HG03342 (cell line): ENCODE data around the gene ALDH9A1.

ENCODE experiments used
- ATAC-seq: cut with Tn5 transposase; IDR thresholded peaks from one replicate; pipeline ENCODE4 v1.9.1; 2021; ENCODE audit warnings: mild to moderate bottlenecking, moderate library complexity; ENCODE audit not compliant: unreplicated experiment

ALDH9A1 gene

DNA sequence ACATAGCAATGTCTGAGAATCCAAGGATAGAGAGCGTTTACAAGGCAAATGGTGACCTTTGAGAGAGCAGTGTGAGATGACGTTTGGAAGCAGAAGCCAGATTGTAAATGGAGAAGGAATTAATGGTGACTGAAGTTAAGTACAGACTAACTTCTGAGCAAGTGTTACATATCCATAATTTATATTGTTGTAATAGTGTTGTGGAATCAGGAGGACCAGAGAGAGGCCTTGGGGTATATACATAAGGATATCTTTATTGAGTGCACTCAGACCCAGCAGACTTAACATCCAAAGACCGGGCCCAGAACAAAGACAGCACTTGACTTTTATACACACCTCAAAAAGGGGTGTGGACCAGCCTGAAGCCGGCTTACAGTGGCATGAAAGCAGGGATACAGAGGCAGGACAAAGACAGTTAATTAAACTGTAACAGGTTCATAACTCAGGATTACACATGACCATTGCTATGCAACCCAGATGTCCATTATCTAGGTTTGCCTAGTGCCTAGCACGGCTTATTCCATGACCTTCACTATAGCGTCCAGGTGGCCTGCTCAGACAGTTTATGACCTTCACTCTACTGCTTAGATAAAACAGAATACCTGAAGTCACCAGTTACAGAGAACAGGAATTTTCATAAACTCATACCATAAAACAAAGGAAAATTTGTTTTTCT, 70.1 kb downstream of the ALDH9A1 start:
- ATAC-seq = no peak

DNA sequence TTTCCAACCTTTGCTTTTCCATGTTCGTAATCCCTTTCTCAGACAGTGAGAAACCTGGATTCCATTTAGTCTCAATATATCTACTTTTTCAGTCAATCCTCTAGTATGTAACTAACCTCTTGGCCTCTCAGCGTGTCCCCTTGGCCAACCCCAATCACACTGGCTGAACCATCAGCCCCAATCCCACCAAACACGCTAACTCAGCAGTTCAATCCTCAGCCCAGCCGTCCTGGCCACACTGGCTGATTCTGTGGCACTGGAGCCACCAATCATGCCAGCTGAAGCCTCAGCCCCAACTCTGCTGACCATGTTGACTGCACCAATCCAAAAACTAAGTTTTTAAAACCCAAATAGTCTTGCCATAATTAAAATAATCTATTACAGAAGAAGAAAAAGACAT, 73.9 kb downstream of the ALDH9A1 start:
- no peak for ATAC-seq

DNA sequence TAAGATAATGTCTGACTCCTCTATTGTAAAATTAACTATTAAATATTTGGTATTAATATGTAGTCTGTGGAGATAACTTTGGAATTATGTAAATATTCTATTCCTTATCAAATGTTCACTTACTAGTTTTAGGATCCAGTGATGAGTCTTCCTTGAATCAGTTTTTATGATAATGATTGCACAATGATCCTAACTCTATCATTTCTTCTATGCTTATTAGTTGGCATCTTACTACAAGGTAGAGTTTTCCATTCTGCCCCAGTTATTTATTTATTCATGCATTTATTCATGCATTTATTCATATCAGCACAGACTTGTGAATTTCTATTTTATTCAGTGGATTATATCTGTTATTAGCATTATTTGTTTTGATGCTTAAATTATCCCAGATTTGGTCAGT, 74.7 kb downstream of the ALDH9A1 start:
- no peak for ATAC-seq

DNA sequence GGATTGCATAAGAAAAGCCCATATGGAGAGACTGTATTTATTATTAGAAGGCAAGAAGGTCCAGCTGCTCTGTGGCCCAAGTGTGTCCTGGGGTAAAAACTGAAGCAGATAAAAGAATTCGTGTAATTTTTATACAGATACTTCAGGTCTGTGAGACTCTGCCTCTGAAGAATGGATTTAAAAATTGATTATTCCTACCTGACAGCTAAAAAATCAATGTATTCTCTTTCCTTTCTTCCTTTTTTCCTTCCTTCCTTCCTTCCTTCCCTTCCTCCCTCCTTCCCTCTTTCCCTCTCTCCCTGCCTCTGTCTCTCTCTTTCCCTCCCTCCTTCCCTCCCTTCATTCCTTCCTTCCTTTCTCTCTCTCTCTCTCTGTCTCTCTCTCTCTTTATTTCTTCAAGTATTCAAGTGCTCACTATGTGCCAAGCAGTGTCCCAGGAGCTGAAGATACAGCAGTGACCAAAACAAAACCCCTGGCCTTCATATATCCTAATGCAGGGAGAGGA, 78.7 kb downstream of the ALDH9A1 start:
- no peak for ATAC-seq

DNA sequence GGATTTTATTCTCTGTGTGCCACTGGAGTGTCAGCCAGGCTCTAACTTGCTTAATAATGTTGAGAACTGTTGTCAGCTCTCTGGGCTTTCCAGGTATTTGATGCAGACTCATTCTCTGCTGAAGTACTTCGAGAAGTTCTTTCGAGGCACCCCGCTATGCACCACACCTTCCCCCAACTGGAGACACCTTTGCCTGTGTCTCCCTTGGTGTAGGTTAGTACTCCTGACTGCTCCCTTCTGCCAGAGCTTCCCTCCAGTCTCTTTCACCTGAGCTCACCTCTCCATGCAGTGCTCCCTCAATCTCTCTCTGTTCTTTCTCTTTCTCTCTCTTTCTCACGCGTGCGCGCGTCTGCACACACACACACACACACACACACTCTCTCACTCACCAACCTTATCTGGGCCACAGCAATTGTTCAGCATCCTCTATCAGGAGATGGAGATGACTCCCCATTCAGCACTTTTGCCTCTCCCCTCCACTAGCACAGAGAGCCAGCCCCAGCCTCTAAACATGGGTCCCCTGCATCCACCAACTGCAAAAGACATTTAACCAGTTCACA, 81.3 kb downstream of the ALDH9A1 start:
- ATAC-seq = no peak

DNA sequence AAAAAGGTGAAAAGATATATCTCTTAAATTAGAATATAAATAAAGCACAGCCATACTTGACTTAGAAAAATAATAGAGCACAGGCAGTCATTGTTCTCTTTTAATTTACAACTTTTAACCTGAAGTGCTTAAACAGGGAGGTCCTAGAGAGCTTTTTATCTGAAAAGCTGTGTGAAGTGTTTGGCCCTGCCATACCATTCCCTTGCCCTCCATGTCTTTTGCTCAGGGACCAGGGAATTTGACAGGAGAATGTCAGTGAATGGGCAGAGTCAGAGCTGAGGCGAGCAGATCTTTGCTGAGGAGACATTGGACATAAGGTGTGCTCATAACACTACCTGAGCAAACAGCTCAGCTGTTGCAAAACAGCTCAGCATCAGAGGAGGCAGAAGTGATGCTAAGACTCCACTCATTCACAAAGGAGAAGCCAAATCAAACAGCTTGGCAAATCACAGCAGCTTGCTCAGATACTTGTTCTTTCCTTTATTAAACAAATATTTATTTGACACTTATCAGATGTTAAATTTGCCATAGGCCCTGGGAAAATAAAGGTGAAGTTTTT, 82.2 kb downstream of the ALDH9A1 start:
- ATAC-seq = no peak
